HG02870 (cell line): ENCODE measurements around the gene VPS13D.
"Not testable (repeated sequence)": the region's sequence is repeated elsewhere in the genome, so short reads cannot be mapped to it uniquely, and the experiment has no call there.

Source experiments
- ATAC-seq: cut with Tn5 transposase; IDR thresholded peaks from one replicate; pipeline ENCODE4 v1.9.1; 2021; ENCODE audit warnings: mild to moderate bottlenecking, moderate library complexity; ENCODE audit not compliant: unreplicated experiment

VPS13D gene

DNA sequence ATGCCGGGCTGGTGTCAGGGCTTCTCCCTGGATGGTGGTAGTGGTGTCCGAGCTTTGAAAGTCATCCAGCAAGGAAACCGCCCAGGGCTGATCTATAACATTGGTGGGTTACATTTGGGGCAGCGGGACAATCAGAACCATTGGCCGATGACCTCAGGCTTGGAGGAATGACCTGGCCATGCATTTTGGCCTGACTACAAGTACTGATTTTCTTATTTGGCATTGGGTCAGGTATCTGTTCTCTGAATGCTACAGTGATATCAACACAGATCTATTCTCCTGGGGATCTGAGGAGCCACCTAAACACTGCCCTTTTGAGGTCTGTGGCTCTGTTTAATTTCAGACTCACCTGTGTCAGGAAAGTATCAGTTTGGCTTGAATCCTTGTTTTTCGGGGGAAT, 128.7 kb downstream of the VPS13D start:
- ATAC-seq, result no peak

DNA sequence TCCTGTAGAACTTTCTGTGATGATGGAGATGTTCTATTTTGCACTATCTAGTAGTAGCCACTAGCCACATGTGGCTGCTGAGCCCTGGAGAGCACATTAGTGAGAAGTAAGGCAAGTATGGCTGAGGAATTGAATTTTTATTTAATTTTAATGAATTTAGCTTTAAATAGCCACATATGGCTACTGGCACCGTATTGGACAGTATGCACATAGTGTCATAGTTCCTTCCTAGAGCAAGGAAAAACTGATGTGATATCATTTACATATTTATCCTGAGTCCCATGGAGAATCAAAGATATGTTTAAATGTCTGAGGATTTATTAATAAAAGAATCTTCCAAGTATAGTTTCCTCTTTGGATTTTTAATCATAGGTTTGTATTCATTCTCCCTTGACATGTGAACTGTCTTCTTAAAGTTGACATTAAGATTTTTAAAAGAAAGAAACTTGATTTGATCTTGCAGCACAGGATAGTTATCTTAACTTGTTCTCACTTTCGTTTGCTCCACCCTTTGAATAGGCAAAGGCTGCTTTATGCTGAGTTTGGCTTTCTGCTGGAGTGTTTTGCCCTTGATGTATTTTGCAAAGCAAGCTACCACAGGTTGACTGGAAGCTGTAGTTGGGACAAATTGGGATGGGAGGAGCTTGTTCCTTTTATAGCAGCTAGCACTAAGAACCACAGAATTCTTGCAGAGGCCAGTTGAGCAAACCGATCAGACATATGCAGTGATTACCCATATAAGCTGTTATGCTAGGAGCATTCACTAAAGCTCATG, 129.7 kb downstream of the VPS13D start:
- ATAC-seq, result no peak

DNA sequence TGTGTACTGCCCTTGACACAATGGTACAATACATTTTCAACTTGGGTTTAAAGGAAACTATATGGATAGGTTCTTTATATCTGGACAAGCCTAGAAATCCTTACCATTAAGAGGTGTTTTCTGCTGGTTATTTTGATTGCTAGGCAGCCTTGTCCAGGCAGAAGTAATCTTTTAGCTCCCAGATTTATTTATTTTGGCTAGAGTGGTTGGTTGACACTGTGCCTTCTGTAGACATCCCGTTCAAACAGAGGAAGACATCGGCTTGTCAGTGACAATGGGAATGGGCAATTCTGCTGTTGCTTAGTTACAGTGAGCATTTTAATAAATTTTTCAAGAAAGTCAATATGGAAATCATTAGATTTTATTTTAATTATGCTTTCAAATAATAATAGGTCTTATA, 138.8 kb downstream of the VPS13D start:
- no peak for ATAC-seq

DNA sequence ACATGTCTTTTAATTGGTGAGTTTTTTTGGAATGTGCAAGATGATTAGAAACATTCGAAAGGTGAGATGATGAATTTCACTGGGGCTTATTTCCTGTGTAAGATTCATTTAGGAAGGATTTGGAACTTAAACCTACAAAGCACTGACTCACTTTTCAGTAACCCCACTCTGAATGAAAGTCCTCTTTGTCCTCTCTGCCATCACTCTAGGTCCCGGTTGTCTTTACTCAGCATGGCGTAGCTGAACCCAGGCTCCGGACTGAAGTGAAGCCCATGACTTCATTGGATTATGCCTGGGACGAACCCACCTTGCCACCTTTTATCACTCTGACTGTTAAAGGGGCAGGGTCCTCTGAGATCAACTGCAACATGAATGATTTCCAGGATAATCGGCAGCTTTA, 139.4 kb downstream of the VPS13D start:
- ATAC-seq, result no peak

DNA sequence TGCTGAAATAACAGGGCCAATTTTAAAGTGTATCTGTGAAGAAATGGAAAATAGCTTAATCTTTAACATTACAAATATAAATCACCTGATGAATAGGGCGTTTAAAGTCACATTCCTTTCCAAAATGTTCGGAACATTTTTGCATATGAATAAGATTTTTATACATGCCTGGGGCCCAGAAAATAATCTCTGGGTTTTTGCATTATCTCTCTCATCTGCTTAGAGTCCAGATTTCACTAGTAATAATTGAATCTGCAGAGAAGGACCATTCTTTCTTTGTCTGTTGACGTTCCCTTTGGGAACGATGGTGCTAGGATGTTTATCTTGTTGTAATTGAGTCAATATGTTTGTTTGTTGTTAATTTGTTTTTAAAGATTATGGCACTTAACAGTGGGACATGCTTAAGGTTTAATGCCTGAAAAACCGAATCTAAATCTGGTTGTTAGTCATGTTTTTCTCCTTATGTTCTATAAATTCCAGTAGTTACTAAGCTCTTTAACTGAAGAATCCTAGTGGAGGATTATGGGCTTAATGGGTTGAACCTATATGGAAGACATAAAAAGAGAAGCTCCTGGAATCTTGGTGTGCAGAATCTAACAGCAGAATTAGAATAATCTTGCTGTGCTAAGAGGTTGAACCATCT, 140.6 kb downstream of the VPS13D start:
- no peak for ATAC-seq

DNA sequence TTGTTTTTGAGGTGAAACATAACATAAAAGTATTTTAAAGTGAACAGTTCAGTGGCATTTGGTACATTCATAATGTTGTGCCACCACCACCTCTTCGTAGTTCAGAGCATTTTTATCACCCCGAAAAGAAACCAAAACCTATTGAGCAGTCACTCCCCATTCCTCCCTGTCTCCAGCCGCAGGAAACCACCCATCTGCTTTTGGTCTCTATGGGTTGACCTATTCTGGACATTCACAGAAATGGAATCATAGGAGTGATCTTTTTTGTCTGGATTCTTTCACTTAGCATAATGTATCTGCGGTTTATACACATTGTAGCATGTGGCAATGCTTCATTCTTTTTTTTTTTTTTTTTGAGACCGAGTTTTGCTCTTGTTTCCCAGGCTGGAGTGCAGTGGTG, 141.2 kb downstream of the VPS13D start:
- no peak for ATAC-seq

DNA sequence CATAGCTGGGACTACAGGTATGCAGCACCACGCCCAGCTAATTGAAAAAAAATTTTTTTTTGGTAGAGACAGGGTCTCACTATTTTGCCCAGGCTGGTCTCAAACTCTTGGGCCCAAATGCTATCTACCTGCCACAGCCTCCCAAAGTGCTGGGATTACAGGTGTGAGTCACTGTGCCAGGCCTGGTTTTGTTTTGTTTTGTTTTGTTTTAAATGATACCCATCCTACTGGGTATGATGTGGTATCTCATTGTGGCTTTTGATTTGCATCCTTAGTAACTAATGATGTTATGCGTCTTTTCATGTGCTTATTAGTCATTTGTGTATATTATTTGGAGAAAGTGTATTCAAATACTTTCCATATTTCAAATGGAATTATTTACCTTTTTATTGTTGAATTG, 142.3 kb downstream of the VPS13D start:
- ATAC-seq, result no peak

DNA sequence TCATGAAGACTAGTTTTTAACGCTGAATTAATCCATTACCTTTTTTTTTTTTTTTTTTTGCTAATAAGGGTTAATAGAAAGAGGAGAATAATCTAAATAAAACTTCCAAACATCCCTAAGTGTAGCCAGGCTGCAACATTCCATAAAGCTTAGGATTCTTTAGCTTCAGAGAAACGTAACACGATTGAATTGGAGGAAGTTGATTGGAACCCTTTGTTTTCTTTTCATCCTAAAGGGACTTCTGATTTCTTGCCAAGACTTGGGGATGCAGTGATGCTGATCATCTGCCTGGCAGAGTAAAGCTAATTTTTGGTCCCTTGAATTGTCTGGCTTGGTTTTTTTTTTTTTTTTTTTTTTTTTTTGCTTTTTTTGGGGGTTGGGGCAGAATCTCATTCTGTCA, 142.9 kb downstream of the VPS13D start:
- ATAC-seq, result no peak

DNA sequence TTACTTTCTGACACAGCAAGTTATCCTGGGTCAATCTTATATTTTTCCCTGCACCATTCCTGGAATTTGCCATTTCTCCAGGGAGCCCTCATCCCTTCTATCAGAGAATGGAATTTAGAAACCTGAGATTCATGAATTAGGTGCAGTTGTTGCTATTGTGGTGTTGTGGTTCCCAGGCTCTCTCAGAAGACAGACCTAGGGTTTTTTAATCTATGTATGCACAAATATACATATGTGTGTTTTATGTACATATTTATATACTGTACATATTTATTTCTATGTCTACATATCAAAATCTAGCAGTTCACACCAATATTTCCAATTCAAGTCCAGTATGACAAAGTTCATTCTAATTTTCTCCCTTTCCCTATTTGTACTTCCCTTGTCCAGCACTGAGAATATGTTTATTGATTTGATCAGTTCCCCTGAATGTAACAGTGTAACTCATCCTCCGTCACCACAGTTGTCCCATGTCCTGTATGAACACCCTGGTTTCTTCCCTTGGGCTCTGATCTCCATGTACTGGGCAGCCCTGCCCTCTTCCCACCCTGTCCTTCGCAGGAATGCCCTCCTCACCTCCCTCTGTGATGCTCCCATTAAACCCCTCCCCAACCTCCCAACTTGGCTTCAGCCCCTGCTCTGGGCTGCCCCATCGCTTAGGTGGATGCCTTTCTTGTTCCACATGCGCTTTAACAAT, 145.5 kb downstream of the VPS13D start:
- ATAC-seq, result no peak

DNA sequence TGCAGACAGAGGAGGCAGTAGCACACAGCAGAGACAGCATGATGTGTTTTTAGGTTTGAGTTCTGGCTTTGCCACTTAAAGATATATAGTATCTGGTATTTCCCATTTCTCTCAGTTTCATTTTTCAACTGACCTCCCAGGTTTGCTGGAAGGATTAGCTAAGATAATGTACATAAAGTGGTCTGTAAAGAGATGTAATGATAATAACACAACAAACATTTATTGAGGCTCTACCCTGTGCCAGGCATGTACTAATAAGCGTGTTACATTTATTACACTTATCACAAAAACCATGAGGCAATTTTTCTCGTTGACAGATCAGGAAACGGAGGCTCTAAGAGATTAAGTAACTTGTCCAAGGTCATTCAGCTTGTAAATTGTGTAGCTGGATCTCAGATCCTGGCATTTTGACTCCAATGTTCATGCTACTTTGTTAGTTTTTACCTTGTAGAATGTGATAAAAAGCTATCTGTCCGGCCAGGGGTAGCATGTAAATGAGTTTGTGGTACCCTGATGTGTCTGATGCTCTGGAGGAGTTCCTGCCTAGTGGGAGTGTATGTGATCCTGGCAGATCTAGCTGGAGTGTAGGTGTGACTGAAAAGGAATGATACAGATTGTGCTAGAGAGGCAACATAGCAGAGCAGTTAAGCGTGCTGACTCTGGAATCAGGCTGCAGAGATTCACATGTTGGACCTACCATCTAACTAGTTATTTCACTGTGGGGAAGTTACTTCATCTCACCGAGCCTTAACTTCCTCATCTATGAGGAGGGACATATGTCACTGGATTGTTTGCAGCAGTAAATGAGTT, 146.6 kb downstream of the VPS13D start:
- no peak for ATAC-seq

DNA sequence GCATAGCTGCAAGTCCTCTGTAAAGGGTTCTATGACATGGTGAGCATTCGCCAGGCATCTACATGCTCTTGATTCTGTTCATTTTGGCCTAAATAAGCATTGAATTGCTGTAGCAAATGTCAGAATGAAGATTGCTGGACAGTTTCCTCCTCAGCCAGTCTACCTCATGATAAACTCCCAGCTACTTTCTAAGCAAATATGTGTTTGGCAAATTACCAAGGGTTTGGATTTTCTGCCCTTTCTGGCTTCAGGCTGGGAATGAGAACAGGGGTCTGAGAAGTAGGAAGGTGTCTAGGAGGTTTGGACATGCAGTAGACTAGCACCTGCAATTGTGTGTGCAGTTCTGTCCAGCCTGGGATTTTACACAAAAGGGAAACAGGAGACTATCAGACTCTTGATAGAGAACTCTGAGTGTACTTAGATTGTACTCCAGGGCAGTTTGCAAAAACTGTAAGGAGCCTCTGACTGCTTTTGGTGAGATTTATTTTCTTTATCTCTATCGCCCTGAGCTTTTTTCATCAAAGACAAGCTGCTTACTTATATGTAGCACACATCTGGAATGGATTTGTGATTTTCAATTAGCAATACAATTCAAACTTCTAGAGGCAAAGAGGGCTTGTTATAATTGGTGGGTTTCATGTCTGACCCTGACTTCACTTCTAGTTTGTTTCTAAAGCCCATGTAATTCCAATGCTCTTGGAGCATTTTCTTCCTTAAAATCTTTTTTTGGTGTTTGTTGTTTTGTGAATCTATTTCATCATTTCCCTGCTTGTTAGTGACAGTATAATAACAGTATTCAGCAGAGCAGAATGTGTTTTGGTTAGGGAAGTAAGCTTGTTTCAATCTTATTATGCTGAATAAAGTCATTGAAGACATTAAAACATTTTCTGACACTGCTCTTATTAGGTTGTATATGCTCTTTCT, 150.8 kb downstream of the VPS13D start:
- ATAC-seq, result no peak

DNA sequence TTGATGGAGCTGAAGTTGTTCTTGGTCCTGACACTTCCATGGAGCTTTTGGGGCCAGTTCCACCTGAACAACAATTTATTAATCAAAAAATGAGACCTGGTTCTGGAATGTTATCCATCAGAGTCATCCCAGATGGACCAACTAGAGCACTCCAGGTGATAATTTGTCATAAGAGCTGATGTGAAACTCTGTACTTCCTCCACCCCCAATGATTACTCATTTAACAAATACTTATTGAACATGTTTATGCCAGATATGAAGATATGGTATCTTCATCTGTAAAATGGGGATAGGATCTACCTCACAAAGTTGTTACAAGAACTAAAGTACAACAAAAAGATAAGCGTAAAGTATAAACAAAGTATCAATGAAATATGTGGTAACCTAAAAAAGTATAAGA, 153.2 kb downstream of the VPS13D start:
- ATAC-seq, result no peak

DNA sequence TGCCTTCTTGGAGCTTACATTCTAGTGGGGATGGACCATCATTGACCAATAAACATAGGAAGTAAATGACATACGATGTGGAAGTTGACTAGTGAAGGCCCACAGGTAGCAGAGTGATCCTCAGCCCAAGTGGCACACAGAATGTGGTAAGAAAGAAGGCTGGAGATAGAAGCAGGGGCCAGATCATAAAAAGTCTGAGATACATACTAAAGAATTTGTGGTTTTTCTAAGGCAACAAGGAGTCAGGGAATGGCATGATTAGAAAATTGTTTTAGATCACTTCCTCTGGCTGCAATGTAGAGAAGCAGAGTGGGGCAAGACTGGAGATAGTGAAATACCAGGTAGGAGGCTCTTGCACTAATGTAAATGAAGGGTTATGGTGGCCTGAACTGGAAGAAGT, 154.0 kb downstream of the VPS13D start:
- ATAC-seq, result no peak

DNA sequence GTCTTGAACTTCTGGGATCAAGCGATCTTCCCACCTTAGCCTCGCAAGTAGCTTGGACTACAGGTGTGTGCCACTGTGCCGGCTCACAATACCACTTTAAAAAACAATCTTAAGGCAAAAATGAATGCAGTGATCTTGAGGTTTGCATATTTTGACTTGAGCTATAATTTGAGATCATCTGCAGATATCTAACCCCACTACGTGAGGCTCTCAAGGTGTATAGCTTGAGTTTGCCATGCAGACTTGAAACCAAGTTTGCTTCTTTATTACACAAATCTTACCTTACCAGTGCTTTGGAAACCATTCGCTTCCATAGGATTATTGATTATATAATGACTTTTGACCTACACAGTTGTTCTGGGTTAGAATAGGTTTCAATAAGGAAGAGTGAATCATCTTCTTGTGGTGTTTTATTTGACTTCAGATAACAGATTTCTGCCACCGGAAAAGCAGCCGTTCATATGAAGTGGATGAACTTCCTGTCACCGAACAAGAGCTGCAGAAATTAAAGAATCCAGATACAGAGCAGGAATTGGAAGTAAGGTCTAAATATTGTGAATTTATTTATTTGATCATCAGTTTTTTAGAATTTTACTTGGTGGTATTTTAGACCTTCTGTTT, 155.1 kb downstream of the VPS13D start:
- ATAC-seq, result no peak

DNA sequence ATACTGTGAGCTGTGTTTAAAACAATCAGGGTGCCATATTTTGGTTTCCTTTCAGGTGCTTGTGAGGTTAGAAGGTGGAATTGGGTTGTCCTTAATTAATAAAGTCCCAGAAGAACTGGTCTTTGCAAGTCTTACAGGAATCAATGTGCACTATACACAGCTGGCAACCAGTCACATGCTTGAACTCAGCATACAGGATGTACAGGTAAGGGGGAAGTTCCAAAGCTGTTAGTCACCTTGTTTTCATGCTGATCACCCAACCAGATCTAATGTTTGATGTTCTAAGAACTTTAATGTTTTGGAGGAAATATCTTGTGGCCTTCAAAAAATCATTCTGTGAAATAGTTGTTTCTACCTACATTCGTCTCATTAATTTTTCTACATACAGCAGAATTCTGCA, 156.3 kb downstream of the VPS13D start:
- ATAC-seq, result no peak

DNA sequence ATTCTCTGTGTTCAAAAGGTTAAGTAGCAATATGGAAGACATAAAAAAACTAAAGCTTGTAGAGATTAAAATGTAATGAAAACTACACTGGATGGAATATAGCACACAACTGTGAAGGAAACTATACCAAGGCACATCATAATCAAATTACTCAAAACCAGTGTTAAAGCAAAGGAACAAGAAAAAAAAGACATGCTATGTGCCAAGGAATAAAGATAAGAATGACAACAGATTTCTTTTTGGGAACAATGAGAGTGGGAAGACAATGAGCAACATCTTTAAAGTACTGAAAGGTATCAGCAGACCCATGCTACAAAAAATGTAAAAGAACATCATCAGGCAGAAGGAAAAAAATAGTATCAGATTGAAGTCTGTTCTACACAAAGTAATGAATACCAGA, 157.8 kb downstream of the VPS13D start:
- no peak for ATAC-seq

DNA sequence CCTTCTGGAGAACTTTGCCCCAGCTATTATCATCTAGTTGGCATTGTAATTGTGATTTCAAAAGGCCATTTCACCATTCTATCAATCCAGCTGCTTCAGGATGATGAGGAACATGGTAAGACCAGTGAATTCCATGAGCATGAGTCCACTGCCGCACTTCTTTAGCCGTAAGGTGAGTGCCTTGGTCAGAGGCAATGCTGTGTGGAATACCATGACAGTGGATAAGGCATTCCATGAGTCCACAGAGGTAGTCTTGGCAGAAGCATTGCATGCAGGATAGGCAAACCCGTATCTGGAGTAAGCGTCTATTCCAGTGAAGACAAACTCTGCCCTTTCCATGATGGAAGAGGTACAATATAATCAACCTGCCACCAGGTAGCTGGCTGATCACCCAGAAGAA, 160.5 kb downstream of the VPS13D start:
- ATAC-seq, result not testable (repeated sequence)

DNA sequence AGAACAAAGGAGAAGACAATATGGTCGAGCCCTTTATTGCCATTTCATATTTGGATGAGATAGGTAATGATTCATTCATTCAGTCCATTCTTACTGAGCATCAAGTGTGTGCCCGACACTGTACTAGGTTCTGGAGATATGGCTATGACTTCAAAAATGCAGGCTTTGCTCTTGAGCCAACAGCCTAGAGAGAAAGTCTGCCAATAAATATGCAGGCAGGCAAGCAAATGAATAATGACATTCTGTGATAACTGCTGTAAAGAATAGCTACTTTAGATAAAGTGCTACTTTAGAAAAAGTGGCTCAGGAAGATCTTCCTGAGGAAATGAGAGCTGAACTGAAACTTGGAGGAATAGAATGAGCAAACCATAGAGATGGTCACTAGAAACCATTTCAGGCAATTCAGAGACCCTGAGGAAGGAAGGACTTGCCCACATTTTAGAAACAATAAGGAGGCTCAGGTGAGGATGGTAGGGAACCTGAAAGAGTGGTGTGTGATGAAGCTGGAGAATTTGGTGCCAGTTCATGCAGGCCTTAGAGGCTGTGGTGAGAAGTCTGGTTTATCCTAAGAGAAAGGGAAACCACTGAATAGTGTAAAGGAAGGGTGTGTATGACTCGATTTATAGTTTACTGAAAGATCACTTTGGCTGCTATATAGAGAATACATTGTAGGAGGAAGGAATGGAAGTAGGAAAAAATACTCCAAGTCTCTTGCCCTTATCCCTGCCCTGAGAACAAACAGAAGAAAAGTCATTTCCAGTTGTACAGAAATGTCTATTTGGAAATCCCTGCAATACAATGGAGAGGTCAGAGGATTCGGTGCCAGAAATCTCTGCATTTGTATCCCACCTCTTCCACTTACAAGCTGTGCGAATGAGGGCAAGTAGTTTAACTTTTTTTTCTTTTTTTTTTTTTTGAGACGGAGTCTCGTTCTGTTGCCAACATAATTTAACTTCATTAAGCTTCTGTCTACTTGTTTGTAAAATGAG, 167.9 kb downstream of the VPS13D start:
- no peak for ATAC-seq

DNA sequence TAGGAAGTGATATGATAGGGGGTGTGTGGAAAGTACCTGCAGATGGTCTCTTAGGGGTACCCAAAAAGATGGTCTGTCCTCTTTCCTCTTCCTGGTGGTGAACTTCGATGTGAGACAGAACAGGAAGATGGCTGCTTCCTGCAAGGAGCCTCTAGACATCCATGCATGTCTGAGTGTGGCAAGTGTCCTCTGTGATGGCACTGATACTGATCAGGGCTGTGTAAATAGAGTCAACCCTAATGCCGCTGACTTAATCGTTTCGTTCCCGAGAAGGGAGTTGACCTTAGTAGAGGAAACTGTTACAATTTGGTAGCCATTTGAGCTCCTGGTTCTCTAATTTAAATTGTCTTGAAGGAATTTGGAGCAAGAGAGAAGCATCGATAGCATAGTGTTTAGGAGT, 168.6 kb downstream of the VPS13D start:
- no peak for ATAC-seq
